Prostate gland (tissue), 2 donors: ENCODE results near the gene FHOD3. TPM values are rescaled to one million over a fixed set of nuclear protein-coding genes. Genes with fewer than 3 reads are reported as not detected.

Experiments used
- DNase-seq: peaks from one replicate; pipeline ENCODE4 v3.0.0-alpha.2; 2019; ENCODE audit warnings: low spot score
- H3K27ac ChIP-seq, 2 donors: fragments of 200-600 bp; sonication (generic); 2 replicates each; pipeline ENCODE4 v1.5.1; 2017 to 2019
- H3K27me3 ChIP-seq: fragments of 200-600 bp; sonication (generic); replicated peaks from 2 replicates; pipeline ENCODE4 v1.5.1; 2019; ENCODE audit not compliant: insufficient read depth
- H3K36me3 ChIP-seq, 2 donors: fragments of 200-600 bp; sonication (generic); 1 replicate in 1 of 2; 2 replicates in 1 of 2; pipeline versions ENCODE4 v1.5.1 to v1.8.1; 2017 to 2019
- H3K4me1 ChIP-seq: fragments of 200-600 bp; sonication (generic); replicated peaks from 2 replicates; pipeline ENCODE4 v1.5.1; 2019
- H3K4me3 ChIP-seq, 2 donors: fragments of 200-600 bp; sonication (generic); 2 replicates each; pipeline ENCODE4 v1.5.1; 2017 to 2019
- H3K9me3 ChIP-seq: fragments of 200-600 bp; sonication (generic); 2 replicates; pipeline ENCODE4 v1.5.1; 2017
- POLR2A ChIP-seq: fragments of 450-650 bp; IDR thresholded peaks from one replicate; pipeline ENCODE4 v1.6.1; 2016; ENCODE audit warnings: antibody characterized with exemption, mild to moderate bottlenecking
- POLR2AphosphoS5 ChIP-seq: sonication (generic); formaldehyde crosslinking; IDR thresholded peaks from one replicate; pipeline ENCODE4 v1.6.1; 2017; ENCODE audit warnings: antibody characterized with exemption
- WGBS: methylation state at CpG from one replicate; pipeline ENCODE4 v1.1.5; 2018; 5-methylcytosine and 5-hydroxymethylcytosine counted together
- intact Hi-C: fragments of 100-400 bp; cut with DNase I; formaldehyde crosslinking; loops from one replicate; pipeline ENCODE4 v1.14.2; 2022
- total RNA-seq, 2 donors: library from RNA; depleted of rRNA; stranded (reverse); fragments of >200 nt; gene quantifications; one replicate each; pipeline ENCODE4 v1.1.0, GENCODE V29; 2016
- TF ChIP-seq, protein P1 (sequence below), 4 experiments: fragments of 200-600 bp in 2 of 4; fragments of 450-650 bp in 2 of 4; sonication (generic) in 2 of 4; IDR thresholded peaks; 1 replicate in 3 of 4; 2 replicates in 1 of 4; pipeline ENCODE4 v1.5.1; 2016 to 2019; ENCODE audit warnings: antibody characterized with exemption in 4 of 4, mild to moderate bottlenecking in 2 of 4, moderate library complexity in 2 of 4

FHOD3 gene
- total RNA-seq, 2 donors from 2014 or later: 25.1 to 52.5 TPM

DNA sequence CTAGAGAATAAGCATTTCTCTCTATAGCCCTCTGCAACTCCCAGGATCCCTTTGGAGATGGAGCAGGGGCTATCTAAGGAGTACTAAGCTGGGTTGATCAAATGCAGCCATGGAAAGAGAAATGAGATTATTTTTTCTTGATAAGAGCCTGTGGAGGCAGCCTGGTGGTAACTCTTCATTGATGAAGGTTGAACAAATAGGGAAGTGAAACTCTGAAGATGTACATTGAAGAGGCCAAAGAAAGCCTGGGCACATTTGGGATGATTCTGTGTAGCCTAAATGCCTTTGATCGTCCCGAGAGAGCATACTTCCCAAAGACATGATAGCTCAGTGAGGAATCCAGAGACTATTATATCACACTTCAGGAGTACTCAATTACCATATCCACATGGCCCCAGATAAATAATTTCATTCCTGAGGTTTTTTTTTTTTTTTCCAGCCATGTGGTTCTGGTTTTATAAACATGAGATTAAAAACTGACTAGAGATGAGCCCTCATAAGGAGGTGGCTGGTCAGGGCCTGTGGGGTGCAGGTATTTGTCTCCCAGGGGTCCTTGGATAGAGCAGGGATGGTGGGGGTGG lies 338.8 kb downstream of the FHOD3 start:
- no peak overlapping the region for H3K4me3 ChIP-seq
- WGBS: 94% methylated on average over 2 of the region's 2 CpGs
- TF ChIP-seq POLR2AphosphoS5 (no peak), POLR2A (no peak)
- TF ChIP-seq, protein P1, sequence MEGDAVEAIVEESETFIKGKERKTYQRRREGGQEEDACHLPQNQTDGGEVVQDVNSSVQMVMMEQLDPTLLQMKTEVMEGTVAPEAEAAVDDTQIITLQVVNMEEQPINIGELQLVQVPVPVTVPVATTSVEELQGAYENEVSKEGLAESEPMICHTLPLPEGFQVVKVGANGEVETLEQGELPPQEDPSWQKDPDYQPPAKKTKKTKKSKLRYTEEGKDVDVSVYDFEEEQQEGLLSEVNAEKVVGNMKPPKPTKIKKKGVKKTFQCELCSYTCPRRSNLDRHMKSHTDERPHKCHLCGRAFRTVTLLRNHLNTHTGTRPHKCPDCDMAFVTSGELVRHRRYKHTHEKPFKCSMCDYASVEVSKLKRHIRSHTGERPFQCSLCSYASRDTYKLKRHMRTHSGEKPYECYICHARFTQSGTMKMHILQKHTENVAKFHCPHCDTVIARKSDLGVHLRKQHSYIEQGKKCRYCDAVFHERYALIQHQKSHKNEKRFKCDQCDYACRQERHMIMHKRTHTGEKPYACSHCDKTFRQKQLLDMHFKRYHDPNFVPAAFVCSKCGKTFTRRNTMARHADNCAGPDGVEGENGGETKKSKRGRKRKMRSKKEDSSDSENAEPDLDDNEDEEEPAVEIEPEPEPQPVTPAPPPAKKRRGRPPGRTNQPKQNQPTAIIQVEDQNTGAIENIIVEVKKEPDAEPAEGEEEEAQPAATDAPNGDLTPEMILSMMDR (IDR thresholded peaks at IDR 0.05): no peak
- no peaks in the 10 kb centered on the region for H3K36me3 ChIP-seq
- no peaks in the 10 kb centered on the region for H3K9me3 ChIP-seq
- DNase-seq: no peak
- H3K27me3 ChIP-seq: no peaks in the 10 kb centered on the region
- intact Hi-C loops: no loop called here
- H3K4me1 ChIP-seq: no peaks in the 10 kb centered on the region
- no peak overlapping the region for H3K27ac ChIP-seq

DNA sequence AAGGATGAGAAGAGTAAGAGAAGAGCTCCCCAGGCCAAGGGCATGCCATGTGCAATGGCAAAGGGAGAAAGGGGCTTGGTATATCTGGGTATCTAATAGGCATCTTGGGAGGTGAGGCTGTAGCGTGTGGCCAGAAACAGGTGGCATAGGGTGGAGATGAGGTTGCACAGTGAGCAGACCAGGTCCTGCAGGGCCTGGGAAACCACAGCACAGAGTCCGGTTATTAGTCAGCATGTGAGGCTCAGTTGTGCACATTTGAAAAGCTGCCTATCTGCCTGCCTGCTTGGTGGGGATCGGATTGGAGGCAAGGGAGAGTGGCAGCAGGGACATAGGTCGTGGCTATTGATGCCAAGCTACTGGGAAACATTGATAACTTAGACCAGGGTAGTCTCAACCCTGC lies 340.7 kb downstream of the FHOD3 start:
- H3K9me3 ChIP-seq: no peaks in the 10 kb centered on the region
- 96% methylated on average over 4 of the region's 4 CpGs for WGBS

GRCh38 chr18:36640021-36640952 lies 342.8 kb downstream of the FHOD3 start:
- 67% methylated on average over 8 of the region's 8 CpGs for WGBS
- intact Hi-C loops: no loop called here
- Histone ChIP-seq H3K9me3 (no peaks in the 10 kb centered on the region), H3K36me3 (no peaks in the 10 kb centered on the region), H3K4me3 (no peak overlapping the region), H3K27ac (no peak overlapping the region), H3K4me1 (no peaks in the 10 kb centered on the region), H3K27me3 (no peaks in the 10 kb centered on the region)
- TF ChIP-seq POLR2A (no peak), POLR2AphosphoS5 (no peak)
- TF ChIP-seq, protein P1 (IDR thresholded peaks at IDR 0.05): no peak
- no peak for DNase-seq

More for the DNA sequence above, 340.7 kb downstream of the FHOD3 start:
- Histone ChIP-seq H3K27ac (no peak overlapping the region), H3K36me3 (no peaks in the 10 kb centered on the region), H3K4me1 (no peaks in the 10 kb centered on the region), H3K27me3 (no peaks in the 10 kb centered on the region), H3K4me3 (no peak overlapping the region)
- DNase-seq: no peak
- TF ChIP-seq POLR2AphosphoS5 (no peak), POLR2A (no peak)
- TF ChIP-seq, protein P1 (IDR thresholded peaks at IDR 0.05): no peak
- intact Hi-C loops: no loop called here

DNA sequence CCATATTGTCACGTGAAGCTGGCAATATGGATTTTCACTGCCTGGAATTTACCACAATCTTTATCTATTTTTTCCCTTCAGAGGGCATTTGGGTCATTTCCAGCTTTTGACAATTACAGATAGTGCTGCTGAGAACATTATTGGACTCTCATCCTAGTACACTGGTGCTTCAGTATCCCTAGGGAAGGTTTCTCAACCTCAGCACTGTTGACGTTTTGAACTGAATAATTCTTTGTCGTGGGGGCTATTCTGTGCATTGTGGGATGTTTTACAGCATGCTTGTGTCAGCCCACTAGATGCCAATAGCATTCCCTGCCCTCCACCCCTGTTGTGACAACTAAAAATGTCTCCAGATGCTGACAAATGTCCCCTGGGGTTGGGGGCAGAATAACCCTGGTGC lies 345.5 kb downstream of the FHOD3 start:
- Histone ChIP-seq H3K9me3 (no peaks in the 10 kb centered on the region), H3K36me3 (no peaks in the 10 kb centered on the region), H3K4me1 (no peaks in the 10 kb centered on the region), H3K27me3 (no peaks in the 10 kb centered on the region), H3K4me3 (no peak overlapping the region), H3K27ac (no peak overlapping the region)
- no peak for DNase-seq
- 71% methylated on average over 3 of the region's 3 CpGs for WGBS
- TF ChIP-seq, protein P1 (IDR thresholded peaks at IDR 0.05): no peak
- TF ChIP-seq POLR2AphosphoS5 (no peak), POLR2A (no peak)
- intact Hi-C loops: no loop called here
